Measurements from ENCODE around the gene ITGAE. TPM values are rescaled to one million over a fixed set of nuclear protein-coding genes. Genes with fewer than 3 reads are reported as not detected.
"Not testable (repeated sequence)": the region's sequence is repeated elsewhere in the genome, so short reads cannot be mapped to it uniquely, and the experiment has no call there.

ITGAE gene
- total RNA-seq, 2 donors from 2014 or later = 16.2 to 27.6 TPM

GRCh38 chr17:3739422-3740124 lies 61.4 kb downstream of the ITGAE start:
- intact Hi-C loops (cut with DNase I) = loop anchor here (5.0 kb wide), 2 partner anchors 108 to 268 kb away; partner anchors contain the start of gene NCBP3
- Histone ChIP-seq H3K36me3 (no peaks in the 10 kb centered on the region), H3K9me3 (no peaks in the 10 kb centered on the region), H3K4me3 (no peak overlapping the region), H3K4me1 (replicated peaks) (no peaks in the 10 kb centered on the region), H3K27me3 (replicated peaks; ENCODE audit: insufficient read depth) (no peaks in the 10 kb centered on the region), H3K27ac (no peak overlapping the region)
- 86% methylated on average over 13 of the region's 16 CpGs for whole genome bisulfite sequencing
- TF ChIP-seq POLR2A (IDR thresholded peaks at IDR 0.05) (no peak), CTCF (IDR thresholded peaks at IDR 0.05) (no peak), POLR2AphosphoS5 (IDR thresholded peaks at IDR 0.05) (no peak)
- no peak for DNase-seq (ENCODE audit: low spot score)

GRCh38 chr17:3738562-3739295 lies 62.3 kb downstream of the ITGAE start:
- H3K4me3 ChIP-seq = peak overlapping the region; percentile 2 to 11
- H3K9me3 ChIP-seq = no peaks in the 10 kb centered on the region
- WGBS = 21% methylated on average over 16 of the region's 16 CpGs
- no peaks in the 10 kb centered on the region for H3K27me3 ChIP-seq (replicated peaks; ENCODE audit: insufficient read depth)
- H3K36me3 ChIP-seq = no peaks in the 10 kb centered on the region
- DNase-seq (ENCODE audit: low spot score) = peak; percentile 58
- TF ChIP-seq POLR2AphosphoS5 (IDR thresholded peaks at IDR 0.05) (peak; percentile 54), CTCF (IDR thresholded peaks at IDR 0.05) (no peak), POLR2A (IDR thresholded peaks at IDR 0.05) (no peak)
- no peaks in the 10 kb centered on the region for H3K4me1 ChIP-seq (replicated peaks)
- intact Hi-C loops (cut with DNase I) = loop anchor here (5.0 kb wide), 2 partner anchors 109 to 269 kb away; partner anchors contain the start of gene NCBP3
- peak overlapping the region; percentile 44 to 59 for H3K27ac ChIP-seq

GRCh38 chr17:3735515-3735914 lies 65.5 kb downstream of the ITGAE start:
- intact Hi-C loops (cut with DNase I) = loop anchor here (5.0 kb wide), 2 partner anchors 112 to 272 kb away; partner anchors contain the start of gene NCBP3
- DNase-seq (ENCODE audit: low spot score) = no peak
- TF ChIP-seq CTCF (IDR thresholded peaks at IDR 0.05) = no peak
- TF ChIP-seq POLR2AphosphoS5 (IDR thresholded peaks at IDR 0.05) = no peak
- no peak for TF ChIP-seq POLR2A (IDR thresholded peaks at IDR 0.05)
- WGBS = 74% methylated on average over 8 of the region's 8 CpGs
- Histone ChIP-seq H3K27me3 (replicated peaks; ENCODE audit: insufficient read depth) (no peaks in the 10 kb centered on the region), H3K4me1 (replicated peaks) (no peaks in the 10 kb centered on the region), H3K9me3 (no peaks in the 10 kb centered on the region), H3K27ac (no peak overlapping the region), H3K4me3 (no peak overlapping the region), H3K36me3 (no peaks in the 10 kb centered on the region)

GRCh38 chr17:3734911-3735276 lies 66.1 kb downstream of the ITGAE start:
- intact Hi-C loops (cut with DNase I) = loop anchor here (5.0 kb wide), 2 partner anchors 112 to 272 kb away; partner anchors contain the start of gene NCBP3
- H3K4me1 ChIP-seq (replicated peaks); H3K4me3 ChIP-seq; H3K27ac ChIP-seq; H3K9me3 ChIP-seq; H3K36me3 ChIP-seq; DNase-seq (ENCODE audit: low spot score); H3K27me3 ChIP-seq (replicated peaks; ENCODE audit: insufficient read depth): not testable (repeated sequence)
- 96% methylated on average over 10 of the region's 10 CpGs for WGBS

- Histone ChIP-seq H3K4me1 (replicated peaks) (no peaks in the 10 kb centered on the region), H3K9me3 (no peaks in the 10 kb centered on the region), H3K27ac (no peak overlapping the region), H3K36me3 (no peaks in the 10 kb centered on the region), H3K27me3 (replicated peaks; ENCODE audit: insufficient read depth) (no peaks in the 10 kb centered on the region), H3K4me3 (no peak overlapping the region)
- intact Hi-C loops (cut with DNase I) = no loop called here
- TF ChIP-seq CTCF (IDR thresholded peaks at IDR 0.05) = no peak
- TF ChIP-seq POLR2AphosphoS5 (IDR thresholded peaks at IDR 0.05) = no peak
- TF ChIP-seq POLR2A (IDR thresholded peaks at IDR 0.05) = no peak
- 37% methylated on average over 9 of the region's 9 CpGs for WGBS
- no peak for DNase-seq (ENCODE audit: low spot score)
Measured at GRCh38 chr17:3732210-3732621, 68.8 kb downstream of the ITGAE start.

All from prostate gland (tissue), 2 donors.